HTR-8/SVneo (cell line): Measurements from ENCODE around the gene TNFRSF6B.

Experiments
- DNase-seq: peaks from one replicate; pipeline ENCODE4 v3.0.0; 2011; ENCODE audit warnings: low spot score, mixed read lengths; ENCODE audit not compliant: insufficient read length
- FAIRE-seq: peaks from 2 replicates; lab custom pipeline; 2011; peaks lifted over from hg19 to GRCh38; lab: Jason Lieb, UNC

Gene TNFRSF6B

DNA sequence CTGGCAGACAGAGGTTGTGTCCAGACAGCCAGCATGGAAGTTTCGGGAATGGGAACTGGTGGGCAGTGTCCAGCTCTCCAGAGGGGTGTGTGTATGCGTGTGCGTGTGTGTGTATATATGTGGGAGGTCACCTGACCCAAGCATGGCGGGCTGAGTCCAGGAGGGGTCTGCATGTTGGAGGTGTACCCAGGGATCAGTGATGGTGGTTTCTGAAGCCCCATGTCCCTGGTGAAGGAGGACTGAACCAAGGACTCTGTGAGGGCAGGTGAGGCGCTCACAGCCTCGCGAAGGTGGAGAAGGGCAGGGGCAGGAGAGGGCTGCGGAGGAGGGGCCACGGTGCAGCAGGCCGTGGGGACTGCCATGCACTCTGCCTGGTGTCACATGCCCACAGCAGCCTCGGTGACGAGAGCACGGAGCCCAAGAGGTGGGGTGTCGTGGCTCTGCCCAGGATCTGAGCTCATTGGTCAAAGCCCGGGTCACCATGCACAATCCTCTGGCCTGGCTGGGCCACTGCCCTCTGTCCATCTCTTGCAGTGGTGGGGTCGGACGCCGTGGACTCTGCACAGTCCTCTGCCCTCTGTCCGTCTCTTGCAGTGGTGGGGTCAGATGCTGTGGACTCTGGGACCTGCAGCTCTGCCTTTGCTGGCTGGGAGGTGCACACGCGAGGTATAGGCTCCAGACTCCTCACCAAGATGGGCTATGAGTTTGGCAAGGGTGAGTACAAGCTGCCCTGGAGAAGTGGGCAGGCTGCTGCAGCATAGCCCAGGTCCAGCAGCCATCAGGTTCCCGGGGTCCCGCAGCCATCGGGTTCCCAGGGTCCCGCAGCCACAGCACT is 37.9 kb downstream of the TNFRSF6B start:
- DNase-seq (no peak), FAIRE-seq (peak; percentile 9)

DNA sequence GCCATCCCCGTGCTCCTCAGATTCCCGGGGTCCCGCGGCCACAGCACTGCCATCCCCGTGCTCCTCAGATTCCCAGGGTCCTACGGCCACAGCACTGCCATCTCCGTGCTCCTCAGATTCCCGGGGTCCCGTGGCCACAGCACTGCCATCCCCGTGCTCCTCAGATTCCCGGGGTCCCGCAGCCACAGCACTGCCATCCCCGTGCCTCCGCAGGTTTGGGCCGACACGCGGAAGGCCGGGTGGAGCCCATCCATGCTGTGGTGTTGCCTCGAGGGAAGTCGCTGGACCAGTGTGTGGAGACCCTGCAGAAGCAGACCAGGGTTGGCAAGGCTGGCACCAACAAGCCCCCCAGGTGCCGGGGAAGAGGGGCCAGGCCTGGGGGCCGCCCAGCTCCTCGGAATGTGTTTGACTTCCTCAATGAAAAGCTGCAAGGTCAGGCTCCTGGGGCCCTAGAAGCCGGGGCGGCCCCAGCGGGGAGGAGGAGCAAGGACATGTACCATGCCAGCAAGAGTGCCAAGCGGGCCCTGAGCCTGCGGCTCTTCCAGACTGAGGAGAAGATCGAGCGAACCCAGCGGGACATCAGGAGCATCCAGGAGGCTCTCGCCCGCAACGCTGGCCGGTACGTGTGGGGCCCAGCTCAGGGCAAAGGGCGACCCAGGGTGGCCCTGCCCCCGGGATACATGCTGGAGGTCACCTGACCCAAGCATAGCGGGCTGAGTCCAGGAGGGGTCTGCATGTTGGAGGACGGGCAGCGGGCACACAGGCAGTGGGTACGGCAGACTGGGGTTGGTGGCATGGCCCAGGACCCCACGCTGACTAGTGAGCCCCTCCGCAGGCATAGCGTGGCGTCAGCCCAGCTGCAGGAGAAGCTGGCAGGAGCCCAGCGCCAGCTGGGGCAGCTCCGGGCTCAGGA is 38.8 kb downstream of the TNFRSF6B start:
- FAIRE-seq: peak; percentile 28
- no peak for DNase-seq

DNA sequence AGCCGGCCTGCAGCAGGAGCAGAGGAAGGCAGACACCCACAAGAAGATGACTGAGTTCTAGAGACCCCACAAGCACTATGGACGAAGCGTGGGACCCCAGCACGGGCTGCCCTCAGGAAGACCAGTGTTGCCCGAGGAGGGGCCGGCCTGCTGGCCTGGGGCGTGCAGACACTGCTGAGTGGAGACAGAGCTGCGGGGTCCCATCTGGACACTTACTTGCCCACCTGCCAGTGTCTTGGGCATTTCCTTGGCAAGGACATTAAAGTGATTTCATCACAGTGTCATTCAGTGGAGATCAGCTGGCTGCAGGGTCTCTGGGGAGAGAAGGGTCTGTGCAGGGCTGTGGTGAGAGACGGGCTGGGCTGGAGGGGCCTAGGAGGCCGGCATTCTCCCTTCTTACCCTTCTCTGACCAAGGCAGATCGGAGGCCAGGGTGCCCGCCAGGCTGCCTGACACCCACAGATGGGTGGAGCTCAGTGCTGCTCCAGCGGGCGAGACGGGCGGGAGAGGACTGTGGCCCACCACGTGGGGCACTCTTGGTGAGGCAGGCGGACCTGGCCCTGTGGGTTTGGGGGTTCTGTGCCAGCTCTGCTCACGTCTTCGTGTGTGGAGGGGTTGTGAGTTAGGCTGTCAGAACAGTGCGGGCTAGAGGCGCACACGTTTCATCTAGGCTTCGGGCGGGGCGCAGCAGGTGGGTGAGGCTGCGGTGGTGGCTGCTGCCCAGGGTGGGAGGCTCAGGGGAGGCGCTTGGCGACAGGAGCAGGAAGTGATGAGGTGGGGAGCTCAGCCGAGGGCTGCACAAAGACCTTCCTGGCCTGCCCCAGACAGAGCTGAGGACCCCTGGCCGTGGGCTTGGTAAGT is 39.6 kb downstream of the TNFRSF6B start, which contains the start of gene LIME1:
TSS of gene LIME1 (plus strand) at position 806 of the 860 bp plus-strand sequence. CDS start 886 bp downstream, outside the sequence.
- DNase-seq (no peak), FAIRE-seq (peak; percentile 74)

DNA sequence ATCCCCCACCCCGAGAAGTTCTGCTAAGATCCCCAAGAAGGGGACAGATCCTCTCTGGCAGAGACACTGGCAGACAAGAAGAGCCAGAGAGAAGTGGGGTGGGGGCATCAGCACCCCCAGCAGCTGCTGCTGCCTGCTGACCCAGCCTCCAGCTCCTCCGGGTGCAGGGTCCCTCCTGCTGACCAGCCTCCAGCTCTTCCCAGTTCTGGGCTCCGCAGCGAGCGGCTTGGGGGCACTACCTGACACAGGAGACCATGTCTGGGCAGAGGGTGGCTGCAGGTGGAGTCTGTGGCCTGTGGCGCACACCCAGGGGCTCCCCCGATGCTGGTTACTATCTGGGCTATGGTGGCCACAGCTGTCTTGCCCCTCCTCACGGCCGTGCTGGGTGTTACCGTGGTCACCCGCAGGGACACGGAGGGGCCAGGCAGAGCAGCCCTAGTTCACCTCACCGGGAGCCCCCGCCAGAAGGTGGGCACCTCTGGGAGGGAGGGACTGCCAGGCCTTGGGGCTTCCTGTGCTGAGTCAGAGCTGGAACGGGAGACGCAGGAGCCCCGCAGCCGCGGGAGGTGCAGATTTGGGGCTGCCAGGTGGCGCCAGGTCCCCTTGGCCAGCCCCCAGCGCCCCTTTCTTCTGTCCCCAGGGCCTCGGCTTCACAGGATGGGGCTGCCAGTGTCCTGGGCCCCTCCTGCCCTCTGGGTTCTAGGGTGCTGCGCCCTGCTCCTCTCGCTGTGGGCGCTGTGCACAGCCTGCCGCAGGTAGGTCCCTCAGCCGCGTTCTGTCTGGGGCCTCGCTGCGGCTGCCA is 40.6 kb downstream of the TNFRSF6B start:
- DNase-seq (no peak), FAIRE-seq (peak; percentile 70)

DNA sequence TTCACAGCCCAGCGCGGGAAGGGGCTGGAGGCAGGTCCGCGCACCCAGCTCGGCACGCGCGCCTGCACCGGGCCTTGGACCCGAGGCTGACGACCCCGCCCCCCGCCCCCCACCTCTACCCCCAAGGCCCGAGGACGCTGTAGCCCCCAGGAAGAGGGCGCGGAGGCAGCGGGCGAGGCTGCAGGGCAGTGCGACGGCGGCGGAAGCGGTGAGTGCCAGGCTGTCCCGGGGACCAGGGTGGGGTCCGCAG is 41.2 kb downstream of the TNFRSF6B start:
- DNase-seq (no peak), FAIRE-seq (no peak)

DNA sequence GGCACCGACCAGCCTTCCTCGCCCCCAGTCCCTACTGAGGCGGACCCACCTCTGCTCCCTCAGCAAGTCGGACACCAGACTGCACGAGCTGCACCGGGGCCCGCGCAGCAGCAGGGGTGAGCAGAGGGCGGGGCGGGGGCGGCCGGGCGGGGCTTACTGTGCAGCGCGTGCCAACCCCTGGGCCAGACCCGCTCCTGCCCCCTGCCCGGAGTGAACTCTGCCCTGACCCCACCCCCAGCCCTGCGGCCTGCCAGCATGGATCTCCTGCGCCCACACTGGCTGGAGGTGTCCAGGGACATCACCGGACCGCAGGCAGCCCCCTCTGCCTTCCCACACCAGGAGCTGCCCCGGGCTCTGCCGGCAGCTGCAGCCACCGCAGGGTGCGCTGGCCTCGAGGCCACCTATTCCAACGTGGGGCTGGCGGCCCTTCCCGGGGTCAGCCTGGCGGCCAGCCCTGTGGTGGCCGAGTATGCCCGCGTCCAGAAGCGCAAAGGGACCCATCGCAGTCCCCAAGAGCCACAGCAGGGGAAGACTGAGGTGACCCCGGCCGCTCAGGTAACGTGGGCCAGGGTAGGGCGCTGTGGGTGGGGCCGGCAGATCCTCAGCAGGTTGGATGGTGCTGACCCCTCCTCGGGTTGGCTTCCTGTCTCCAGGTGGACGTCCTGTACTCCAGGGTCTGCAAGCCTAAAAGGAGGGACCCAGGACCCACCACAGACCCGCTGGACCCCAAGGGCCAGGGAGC is 41.7 kb downstream of the TNFRSF6B start:
- FAIRE-seq (peak; percentile 26), DNase-seq (no peak)

DNA sequence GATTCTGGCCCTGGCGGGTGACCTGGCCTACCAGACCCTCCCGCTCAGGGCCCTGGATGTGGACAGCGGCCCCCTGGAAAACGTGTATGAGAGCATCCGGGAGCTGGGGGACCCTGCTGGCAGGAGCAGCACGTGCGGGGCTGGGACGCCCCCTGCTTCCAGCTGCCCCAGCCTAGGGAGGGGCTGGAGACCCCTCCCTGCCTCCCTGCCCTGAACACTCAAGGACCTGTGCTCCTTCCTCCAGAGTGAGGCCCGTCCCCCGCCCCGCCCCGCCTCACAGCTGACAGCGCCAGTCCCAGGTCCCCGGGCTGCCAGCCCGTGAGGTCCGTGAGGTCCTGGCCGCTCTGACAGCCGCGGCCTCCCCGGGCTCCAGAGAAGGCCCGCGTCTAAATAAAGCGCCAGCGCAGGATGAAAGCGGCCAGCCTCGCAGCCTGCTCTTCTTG is 42.3 kb downstream of the TNFRSF6B start:
- DNase-seq: no peak

DNA sequence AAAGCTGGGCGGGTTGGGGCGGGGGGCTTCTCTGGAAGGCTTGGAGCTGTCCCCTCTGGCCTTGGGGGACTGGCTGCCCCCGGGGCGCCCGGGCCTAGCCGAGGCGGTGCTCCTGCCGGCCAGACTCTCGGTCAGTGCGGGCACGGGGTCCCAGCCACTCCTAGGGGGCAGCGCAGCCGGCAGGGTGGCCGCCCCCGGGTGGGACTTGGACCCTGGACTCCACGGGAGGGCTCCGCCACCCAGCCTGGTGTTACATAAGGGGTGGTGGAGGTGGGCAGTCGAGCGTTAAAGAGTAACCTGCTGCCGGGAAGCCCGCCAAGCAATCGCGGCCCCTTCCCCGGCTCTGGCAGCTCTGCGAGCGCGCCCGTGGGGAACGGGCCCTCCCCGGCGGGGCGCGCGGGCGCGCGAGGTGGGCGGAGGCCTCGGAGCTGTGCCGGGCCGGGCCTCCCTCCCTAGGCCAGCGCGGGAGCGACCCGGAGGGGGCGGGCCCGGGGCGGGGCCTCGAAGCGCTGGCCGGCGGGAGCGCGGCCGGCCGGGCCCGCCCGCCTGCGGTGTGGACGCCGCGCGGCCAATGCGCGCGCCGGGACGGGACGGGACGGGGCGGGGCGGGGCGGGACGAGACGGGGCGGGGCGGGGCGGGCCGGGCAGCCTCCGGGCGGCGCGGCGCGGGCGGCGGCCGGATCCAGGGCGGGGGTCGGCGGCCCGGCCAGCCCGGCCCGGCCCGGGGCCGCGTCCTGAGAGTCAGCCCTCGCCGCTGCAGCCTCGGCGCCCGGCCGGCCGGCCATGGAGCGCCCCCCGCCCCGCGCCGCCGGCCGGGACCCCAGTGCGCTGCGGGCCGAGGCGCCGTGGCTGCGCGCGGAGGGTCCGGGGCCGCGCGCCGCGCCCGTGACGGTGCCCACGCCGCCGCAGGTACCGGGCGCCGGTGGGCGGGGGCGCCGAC is 42.9 kb downstream of the TNFRSF6B start, which contains the start of gene SLC2A4RG:
TSS of gene SLC2A4RG (plus strand) at position 647 of the 940 bp plus-strand sequence. CDS start at position 784, 137 bp downstream.
- FAIRE-seq (no peak), DNase-seq (peak; percentile 99)

More for the DNA sequence above, 42.3 kb downstream of the TNFRSF6B start:
- no peak for FAIRE-seq

DNA sequence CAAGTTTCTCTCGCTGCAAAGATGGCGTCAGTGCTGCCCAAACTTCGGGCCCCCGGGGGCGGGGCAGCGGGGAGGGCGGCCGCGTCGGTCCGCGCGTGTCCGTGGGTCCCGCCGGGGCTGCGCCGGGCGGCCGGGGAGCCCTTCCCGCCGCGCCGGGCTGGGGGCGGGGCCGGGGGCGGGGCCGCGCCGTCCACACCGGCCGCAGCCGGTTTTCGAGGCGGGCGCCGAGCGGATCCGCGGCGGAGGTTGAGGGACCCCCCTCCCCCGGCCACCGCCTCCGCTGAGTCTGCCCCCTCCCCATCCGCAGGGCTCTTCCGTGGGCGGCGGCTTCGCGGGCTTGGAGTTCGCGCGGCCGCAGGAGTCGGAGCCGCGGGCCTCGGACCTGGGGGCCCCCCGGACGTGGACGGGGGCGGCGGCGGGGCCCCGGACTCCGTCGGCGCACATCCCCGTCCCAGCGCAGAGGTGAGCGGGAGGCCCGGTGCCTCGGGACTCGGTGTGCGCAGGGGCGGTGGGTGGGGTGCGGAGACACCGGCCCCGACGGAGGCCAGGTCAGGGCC is 43.7 kb downstream of the TNFRSF6B start:
- DNase-seq (peak; percentile 78), FAIRE-seq (no peak)

DNA sequence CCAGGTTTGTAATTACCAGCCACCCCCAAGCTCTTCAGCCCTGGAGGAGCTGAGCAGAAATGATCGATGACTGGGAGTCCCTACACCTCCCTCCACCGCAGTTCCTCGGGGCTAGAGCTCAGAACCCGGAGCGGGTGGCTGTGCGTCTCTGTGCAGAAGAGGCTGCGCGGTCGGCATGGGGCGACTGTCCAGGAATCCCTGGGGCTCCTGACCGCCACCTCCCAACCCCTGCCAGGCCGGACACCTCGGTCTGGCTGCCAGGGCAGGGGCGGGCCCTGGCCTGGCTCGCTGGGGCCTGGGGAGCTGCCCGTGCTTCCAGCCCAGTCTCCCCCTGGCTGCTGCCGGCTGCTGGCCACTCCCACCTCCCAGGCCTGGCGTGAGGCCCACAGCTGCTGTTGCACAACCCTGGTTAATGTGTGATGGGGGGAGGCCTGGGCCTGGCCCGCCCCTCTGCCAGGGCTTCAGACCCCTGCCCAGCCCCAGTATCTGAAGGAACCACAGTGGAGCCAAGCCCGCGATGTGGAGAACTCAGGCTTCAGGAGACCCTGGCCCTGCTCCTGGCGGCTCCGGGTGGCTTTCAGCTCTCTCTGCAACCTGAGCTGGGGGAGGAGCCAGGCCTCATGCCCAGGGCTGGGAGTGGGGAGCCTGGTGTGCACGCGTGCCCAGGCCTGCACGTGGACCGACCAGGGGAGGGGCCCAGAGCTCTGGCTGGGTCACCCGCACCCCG is 44.3 kb downstream of the TNFRSF6B start:
- DNase-seq (peak; percentile 100), FAIRE-seq (peak; percentile 99)

DNA sequence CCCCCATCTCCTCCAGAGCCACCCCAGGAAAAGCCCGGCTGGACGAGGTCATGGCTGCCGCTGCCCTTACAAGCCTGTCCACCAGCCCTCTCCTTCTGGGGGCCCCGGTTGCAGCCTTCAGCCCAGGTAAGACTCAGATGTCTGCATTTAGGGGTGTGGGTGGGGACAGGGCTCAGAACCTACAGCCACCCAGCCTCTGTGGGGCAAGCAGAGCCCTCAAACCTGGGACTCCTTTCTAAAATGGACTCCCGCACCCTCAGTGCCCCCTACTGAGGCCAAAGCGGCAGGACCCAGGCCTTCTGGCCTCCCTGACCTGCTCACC is 44.9 kb downstream of the TNFRSF6B start:
- FAIRE-seq (no peak), DNase-seq (no peak)

DNA sequence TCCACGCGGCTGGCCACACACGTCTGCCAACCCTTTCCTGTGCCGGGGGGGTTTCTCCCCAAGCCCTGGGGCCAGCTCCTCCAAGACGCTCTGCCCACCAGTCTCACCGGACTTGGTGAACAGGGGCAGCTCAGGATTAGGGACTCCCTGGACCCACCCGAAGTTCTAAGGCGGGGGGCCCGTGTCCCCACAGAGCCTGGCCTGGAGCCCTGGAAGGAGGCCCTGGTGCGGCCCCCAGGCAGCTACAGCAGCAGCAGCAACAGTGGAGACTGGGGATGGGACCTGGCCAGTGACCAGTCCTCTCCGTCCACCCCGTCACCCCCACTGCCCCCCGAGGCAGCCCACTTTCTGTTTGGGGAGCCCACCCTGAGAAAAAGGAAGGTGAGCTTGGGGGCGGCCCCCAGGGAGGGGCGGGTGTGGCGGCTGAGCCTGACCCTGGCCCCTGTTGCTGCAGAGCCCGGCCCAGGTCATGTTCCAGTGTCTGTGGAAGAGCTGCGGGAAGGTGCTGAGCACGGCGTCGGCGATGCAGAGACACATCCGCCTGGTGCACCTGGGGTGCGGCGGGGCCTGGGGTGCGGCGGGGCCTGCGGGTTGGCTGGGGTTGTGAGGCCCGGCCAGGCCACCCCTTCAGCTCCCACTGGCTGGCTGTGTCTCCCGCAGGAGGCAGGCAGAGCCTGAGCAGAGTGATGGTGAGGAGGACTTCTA is 45.4 kb downstream of the TNFRSF6B start:
- no peak for DNase-seq
- peak; percentile 65 for FAIRE-seq

DNA sequence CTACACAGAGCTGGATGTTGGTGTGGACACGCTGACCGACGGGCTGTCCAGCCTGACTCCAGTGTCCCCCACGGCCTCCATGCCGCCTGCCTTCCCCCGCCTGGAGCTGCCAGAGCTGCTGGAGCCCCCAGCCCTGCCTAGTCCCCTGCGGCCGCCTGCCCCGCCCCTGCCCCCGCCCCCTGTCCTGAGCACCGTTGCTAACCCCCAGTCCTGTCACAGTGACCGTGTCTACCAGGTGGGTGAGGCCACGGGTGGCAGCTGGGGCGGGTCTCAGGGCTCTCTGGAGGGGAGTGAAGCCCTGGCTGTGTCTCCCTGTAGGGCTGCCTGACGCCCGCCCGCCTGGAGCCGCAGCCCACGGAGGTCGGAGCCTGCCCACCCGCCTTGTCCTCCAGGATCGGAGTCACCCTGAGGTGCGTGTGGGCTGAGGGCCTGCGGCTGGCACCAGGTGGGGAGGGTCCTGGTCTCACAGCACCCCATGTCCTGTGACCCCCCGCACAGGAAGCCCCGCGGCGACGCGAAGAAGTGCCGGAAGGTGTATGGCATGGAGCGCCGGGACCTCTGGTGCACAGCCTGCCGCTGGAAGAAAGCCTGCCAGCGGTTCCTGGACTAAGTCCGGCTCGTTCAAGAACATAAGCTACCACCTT is 46.1 kb downstream of the TNFRSF6B start:
- FAIRE-seq (peak; percentile 51), DNase-seq (no peak)

DNA sequence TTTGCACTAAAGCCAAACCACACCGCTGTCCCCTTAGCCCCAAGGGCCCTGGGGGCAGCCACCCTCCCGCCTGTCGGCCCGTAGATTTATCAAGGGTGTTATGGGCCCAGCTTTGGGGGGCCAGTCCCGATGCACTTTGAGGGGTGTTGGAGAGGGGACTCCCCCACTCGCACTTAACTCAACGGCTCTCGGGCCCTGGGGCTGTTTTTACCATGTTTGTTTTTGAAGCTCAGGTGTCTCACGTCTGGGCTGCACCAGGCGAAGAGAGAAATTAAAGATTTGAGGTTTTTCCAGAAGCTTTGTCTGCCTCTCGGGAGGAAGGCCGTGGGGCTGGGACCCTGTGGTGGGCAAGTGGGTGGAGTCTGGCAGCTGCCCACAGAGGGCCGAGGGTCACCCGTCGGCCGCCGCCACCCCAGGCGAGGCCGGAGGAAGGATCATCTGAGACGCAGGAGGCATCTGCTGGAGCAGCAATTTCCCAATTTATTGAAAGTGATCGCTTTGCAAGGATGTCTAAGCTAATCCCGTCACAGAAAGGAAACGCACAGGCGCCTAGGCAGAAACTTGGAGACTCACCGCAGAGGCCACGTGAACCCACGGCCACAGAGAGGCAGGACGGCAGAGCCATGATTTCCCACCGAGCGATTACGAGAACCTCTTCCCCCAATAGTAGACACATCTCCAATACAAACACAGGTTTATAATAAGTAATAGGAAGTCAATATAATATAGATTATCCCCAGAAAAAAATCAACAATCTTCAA is 46.9 kb downstream of the TNFRSF6B start:
- DNase-seq: no peak

DNA sequence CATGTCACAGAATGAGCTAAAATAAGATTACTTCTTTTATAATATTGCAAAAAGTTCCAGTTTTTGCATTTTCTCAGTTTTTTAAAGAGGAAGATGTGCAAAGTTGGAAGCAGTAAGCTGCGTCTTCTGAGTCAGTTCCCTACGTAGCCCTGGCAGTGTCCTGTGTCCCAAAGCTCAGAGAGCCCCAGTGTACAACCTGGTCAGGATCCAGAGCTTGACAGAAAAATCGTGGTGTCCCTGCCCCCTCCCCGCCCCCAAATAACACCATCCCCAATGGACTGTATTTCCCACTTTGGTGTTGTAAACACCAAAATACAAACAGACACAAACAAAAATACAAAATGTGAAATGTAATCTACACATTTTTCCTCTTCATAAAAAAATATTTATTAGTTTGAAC is 47.7 kb downstream of the TNFRSF6B start:
- no peak for FAIRE-seq
- DNase-seq: no peak

More for the DNA sequence above, 46.9 kb downstream of the TNFRSF6B start:
- peak; percentile 20 for FAIRE-seq
